Upper lobe of right lung (tissue), 1 donor: ENCODE measurements around the gene ANK3. TPM values are rescaled to one million over a fixed set of nuclear protein-coding genes. Genes with fewer than 3 reads are reported as not detected.

ENCODE experiments used
- ATAC-seq: fragments of 200-7000 bp; cut with Tn5 transposase; one replicate; pipeline ENCODE4 v1.9.1; 2020; ENCODE audit warnings: mild to moderate bottlenecking, moderate library complexity
- DNase-seq: peaks from one replicate; pipeline ENCODE4 v3.0.0-alpha.2; 2020
- H3K27ac ChIP-seq: fragments of 200-600 bp; one replicate; pipeline ENCODE4 v1.8.0; 2022
- H3K27me3 ChIP-seq: fragments of 200-600 bp; one replicate; pipeline ENCODE4 v1.8.0; 2022; ENCODE audit warnings: mild to moderate bottlenecking
- H3K36me3 ChIP-seq: fragments of 200-600 bp; one replicate; pipeline ENCODE4 v1.8.0; 2022
- H3K4me1 ChIP-seq: fragments of 200-600 bp; one replicate; pipeline ENCODE4 v1.8.0; 2022
- H3K4me3 ChIP-seq: fragments of 200-600 bp; one replicate; pipeline ENCODE4 v1.8.0; 2022; ENCODE audit warnings: mild to moderate bottlenecking
- H3K9me3 ChIP-seq: fragments of 200-600 bp; one replicate; pipeline ENCODE4 v1.8.0; 2022
- CTCF ChIP-seq: fragments of 200-600 bp; IDR thresholded peaks from one replicate; pipeline ENCODE4 v1.8.0; 2022; ENCODE audit warnings: antibody characterized with exemption
- intact Hi-C: fragments of 100-400 bp; cut with DNase I; formaldehyde crosslinking; loops from one replicate; pipeline ENCODE4 v1.11.0; 2022
- total RNA-seq: library from RNA; stranded (reverse); fragmentation: NEBNext Ultra II Directional; extraction: Animal tissue kit (Norgen Biotek cat#: 25700); gene quantifications from one replicate; pipeline ENCODE4 v1.2.1, GENCODE V29; 2021
- donor health status: DM: no; HTN: yes; CAD: no; lungs with severe emphysema.

Gene ANK3
- total RNA-seq, 1 donor from 2014 or later, result 91.1 TPM

- H3K4me1 ChIP-seq, result no peaks in the 10 kb centered on the region
- no peaks in the 10 kb centered on the region for H3K27me3 ChIP-seq
- TF ChIP-seq CTCF, result no peak
- intact Hi-C loops, result no loop called here
- H3K27ac ChIP-seq, result no peak overlapping the region
- ATAC-seq (no peak), DNase-seq (no peak)
- no peak overlapping the region for H3K4me3 ChIP-seq
- H3K36me3 ChIP-seq, result no peaks in the 10 kb centered on the region
- no peaks in the 10 kb centered on the region for H3K9me3 ChIP-seq
Measured at GRCh38 chr10:60252688-60253087, 137.0 kb downstream of the ANK3 start.

DNA sequence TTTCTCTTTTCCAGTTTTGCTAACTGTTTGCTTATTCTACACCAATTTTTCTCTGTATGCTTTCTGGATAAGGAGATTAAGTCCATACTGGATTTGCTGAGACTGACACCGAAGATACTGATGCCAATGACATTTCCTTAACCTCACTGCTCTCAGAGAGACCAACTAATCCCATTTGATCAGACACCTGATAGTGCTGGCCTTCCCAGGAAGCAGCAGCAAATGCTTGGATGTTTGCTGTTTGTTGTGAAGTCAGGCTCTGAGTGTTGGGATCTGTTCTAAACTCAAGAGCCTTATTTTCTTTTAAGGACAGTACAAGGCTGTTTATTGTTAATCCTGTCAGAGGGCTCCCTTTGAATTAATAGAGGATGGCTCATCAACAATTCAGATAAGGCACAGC lies 143.3 kb downstream of the ANK3 start:
- Histone ChIP-seq H3K4me3 (no peak overlapping the region), H3K27ac (no peak overlapping the region), H3K9me3 (no peaks in the 10 kb centered on the region), H3K4me1 (no peaks in the 10 kb centered on the region), H3K27me3 (no peaks in the 10 kb centered on the region), H3K36me3 (no peaks in the 10 kb centered on the region)
- ATAC-seq (no peak), DNase-seq (no peak)
- no peak for TF ChIP-seq CTCF
- intact Hi-C loops, result no loop called here

GRCh38 chr10:60239228-60239627 lies 150.4 kb downstream of the ANK3 start:
- no peak for ATAC-seq
- Histone ChIP-seq H3K4me3 (no peak overlapping the region), H3K36me3 (no peaks in the 10 kb centered on the region), H3K27ac (no peak overlapping the region), H3K9me3 (no peaks in the 10 kb centered on the region), H3K27me3 (no peaks in the 10 kb centered on the region), H3K4me1 (peaks cover 7% of the 10 kb centered on the region)
- intact Hi-C loops, result no loop called here
- no peak for DNase-seq
- no peak for TF ChIP-seq CTCF

DNA sequence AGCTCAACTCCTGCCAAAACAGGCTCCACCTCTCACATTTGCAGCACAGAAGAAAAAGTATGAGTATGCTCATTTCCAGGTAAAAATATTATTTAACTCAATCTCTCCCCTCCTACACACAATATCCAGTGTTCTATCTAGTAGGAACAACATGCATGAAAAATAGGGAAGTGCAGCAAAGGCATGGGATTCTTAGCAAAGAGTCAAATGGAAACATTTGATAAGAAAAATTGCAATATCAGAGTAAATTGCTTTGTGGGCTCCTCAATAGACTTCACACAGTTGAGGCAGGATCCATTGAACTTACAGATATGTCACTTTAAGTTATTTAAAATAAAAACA lies 150.9 kb downstream of the ANK3 start:
- Histone ChIP-seq H3K4me3 (no peak overlapping the region), H3K27me3 (no peaks in the 10 kb centered on the region), H3K9me3 (no peaks in the 10 kb centered on the region), H3K4me1 (peaks cover 7% of the 10 kb centered on the region), H3K27ac (no peak overlapping the region), H3K36me3 (no peaks in the 10 kb centered on the region)
- TF ChIP-seq CTCF, result no peak
- intact Hi-C loops, result no loop called here
- ATAC-seq, result no peak
- DNase-seq, result no peak

DNA sequence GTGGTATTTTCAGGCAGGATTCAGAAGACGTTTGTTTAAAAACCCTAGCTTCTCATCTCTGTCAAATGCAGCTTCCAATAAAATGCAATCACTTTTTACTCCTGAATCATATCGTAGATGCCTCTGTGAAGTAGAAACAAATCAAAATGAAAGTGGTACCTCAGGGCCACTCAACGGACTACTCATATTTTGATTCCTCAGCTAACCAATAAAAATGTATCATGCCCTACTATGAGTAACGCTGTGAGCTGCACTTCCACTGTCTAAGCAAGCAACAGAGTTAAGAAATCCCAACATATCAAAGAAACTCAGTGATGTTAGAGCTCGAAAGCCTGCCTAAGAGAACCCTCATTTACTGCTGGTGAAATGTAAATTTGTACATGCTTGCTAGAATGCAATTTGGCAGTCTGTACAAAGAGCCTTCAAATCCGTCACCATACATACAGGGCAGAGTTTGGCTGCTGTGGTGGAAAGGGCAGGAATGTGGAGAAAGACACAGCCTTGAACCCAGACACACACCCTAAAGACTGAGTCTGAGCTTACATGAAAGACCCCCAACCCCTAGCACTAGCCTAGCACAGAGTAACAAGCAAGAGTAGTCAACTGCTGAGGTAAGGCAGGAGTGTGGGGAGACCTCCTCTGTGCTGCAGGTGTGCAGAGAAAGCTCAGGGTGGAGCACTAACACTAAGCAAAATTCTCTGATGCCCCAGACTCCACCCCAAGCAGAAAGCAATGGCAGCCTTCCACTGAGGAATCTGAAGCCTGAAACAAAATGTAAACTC lies 151.5 kb downstream of the ANK3 start:
- Histone ChIP-seq H3K4me1 (peaks cover 7% of the 10 kb centered on the region), H3K4me3 (no peak overlapping the region), H3K36me3 (no peaks in the 10 kb centered on the region), H3K9me3 (no peaks in the 10 kb centered on the region), H3K27me3 (no peaks in the 10 kb centered on the region), H3K27ac (peak overlapping the region; percentile 56)
- intact Hi-C loops, result no loop called here
- peak; percentile 6 for TF ChIP-seq CTCF
- no peak for DNase-seq
- peak; percentile 73 for ATAC-seq
